Neural progenitor cell (in vitro differentiated cells): ENCODE results near the gene TNN.

Source experiments
- CTCF ChIP-seq: fragments of 200-600 bp; sonication (generic); IDR thresholded peaks from 2 replicates; pipeline ENCODE4 v1.5.1; 2017; ENCODE audit warnings: antibody characterized with exemption, mild to moderate bottlenecking
- EZH2 ChIP-seq: fragments of 200-600 bp; sonication (generic); IDR thresholded peaks from 2 replicates; pipeline ENCODE4 v1.6.1; 2017; ENCODE audit warnings: antibody characterized with exemption, mild to moderate bottlenecking, moderate library complexity
- EZH2phosphoT487 ChIP-seq: fragments of 200-600 bp; sonication (generic); IDR thresholded peaks from 2 replicates; pipeline ENCODE4 v1.6.1; 2017; ENCODE audit warnings: antibody characterized with exemption

GRCh38 chr1:175114996-175115395, 47.4 kb downstream of the TNN start:
- TF ChIP-seq EZH2phosphoT487 (no peak), CTCF (no peak), EZH2 (no peak)
